Measurements from ENCODE around the gene ASAP3.
"Not testable (repeated sequence)": the region's sequence is repeated elsewhere in the genome, so short reads cannot be mapped to it uniquely, and the experiment has no call there.

The ASAP3 gene

GRCh38 chr1:23515905-23516304 is 31.9 kb upstream of the ASAP3 start:
- H3K4me3 ChIP-seq (ENCODE audit: low read depth, low read length), result no peak overlapping the region

GRCh38 chr1:23514111-23514679 is 30.2 kb upstream of the ASAP3 start:
- no peak overlapping the region for H3K4me3 ChIP-seq (ENCODE audit: low read depth, low read length)

- no peak overlapping the region for H3K4me3 ChIP-seq (ENCODE audit: low read depth, low read length)
Observed at GRCh38 chr1:23509896-23510295, 25.9 kb upstream of the ASAP3 start.

- no peak overlapping the region for H3K4me3 ChIP-seq (ENCODE audit: low read depth, low read length)
Observed at GRCh38 chr1:23506376-23507107, 22.6 kb upstream of the ASAP3 start.

GRCh38 chr1:23505851-23506250 is 21.9 kb upstream of the ASAP3 start:
- H3K4me3 ChIP-seq (ENCODE audit: low read depth, low read length), result no peak overlapping the region

GRCh38 chr1:23504156-23504555 is 20.2 kb upstream of the ASAP3 start:
- H3K4me3 ChIP-seq (ENCODE audit: low read depth, low read length), result not testable (repeated sequence)

GRCh38 chr1:23502951-23503350 is 19.0 kb upstream of the ASAP3 start:
- H3K4me3 ChIP-seq (ENCODE audit: low read depth, low read length), result no peak overlapping the region

- no peak overlapping the region for H3K4me3 ChIP-seq (ENCODE audit: low read depth, low read length)
Observed at GRCh38 chr1:23500466-23500865, 16.5 kb upstream of the ASAP3 start.

- no peak overlapping the region for H3K4me3 ChIP-seq (ENCODE audit: low read depth, low read length)
Observed at GRCh38 chr1:23497777-23498439, 13.9 kb upstream of the ASAP3 start.

- H3K4me3 ChIP-seq (ENCODE audit: low read depth, low read length), result no peak overlapping the region
Observed at GRCh38 chr1:23496490-23497181, 12.7 kb upstream of the ASAP3 start.

GRCh38 chr1:23494836-23495235 is 10.9 kb upstream of the ASAP3 start:
- H3K4me3 ChIP-seq (ENCODE audit: low read depth, low read length), result not testable (repeated sequence)

GRCh38 chr1:23492776-23493175 is 8.8 kb upstream of the ASAP3 start:
- not testable (repeated sequence) for H3K4me3 ChIP-seq (ENCODE audit: low read depth, low read length)

- H3K4me3 ChIP-seq (ENCODE audit: low read depth, low read length), result no peak overlapping the region
Observed at GRCh38 chr1:23492132-23492720, 8.2 kb upstream of the ASAP3 start.

GRCh38 chr1:23489842-23490241 is 5.9 kb upstream of the ASAP3 start:
- no peak overlapping the region for H3K4me3 ChIP-seq (ENCODE audit: low read depth, low read length)

- no peak overlapping the region for H3K4me3 ChIP-seq (ENCODE audit: low read depth, low read length)
Observed at GRCh38 chr1:23485002-23485332, 988 bp upstream of the ASAP3 start.

GRCh38 chr1:23484253-23485001 is 448 bp upstream of the ASAP3 start:
- peak overlapping the region; percentile 64 for H3K4me3 ChIP-seq (ENCODE audit: low read depth, low read length)

- no peak overlapping the region for H3K4me3 ChIP-seq (ENCODE audit: low read depth, low read length)
Observed at GRCh38 chr1:23481904-23482303, 2.1 kb downstream of the ASAP3 start.

GRCh38 chr1:23481026-23481597 is 2.9 kb downstream of the ASAP3 start:
- H3K4me3 ChIP-seq (ENCODE audit: low read depth, low read length), result no peak overlapping the region

GRCh38 chr1:23480187-23481025 is 3.6 kb downstream of the ASAP3 start:
- H3K4me3 ChIP-seq (ENCODE audit: low read depth, low read length), result no peak overlapping the region

- no peak overlapping the region for H3K4me3 ChIP-seq (ENCODE audit: low read depth, low read length)
Observed at GRCh38 chr1:23479666-23479941, 4.4 kb downstream of the ASAP3 start.
